Measurements from ENCODE around the gene SENP7. TPM values are rescaled to one million over a fixed set of nuclear protein-coding genes. Genes with fewer than 3 reads are reported as not detected.

Gene SENP7
- polyA plus RNA-seq, 3 donors, result 1.6 to 12.4 (median 3.8) TPM

- intact Hi-C loops (cut with micrococcal nuclease), result no loop called here
- no peak overlapping the region for H2AFZ ChIP-seq (ENCODE audit: insufficient read depth, low read depth, low read length, poor library complexity, severe bottlenecking)
- H3K4me1 Mint-ChIP-seq, result peaks cover 8% of the 10 kb centered on the region
- H3K9me3 ChIP-seq (replicated peaks in 1 of 2; ENCODE audit: control insufficient read depth in 1 of 2, insufficient read depth in 1 of 2, low read length in 2 of 2), result no peaks in the 10 kb centered on the region
- H3K9me3 Mint-ChIP-seq, result peaks cover 3 to 13% (median 9%) of the 10 kb centered on the region in 7 donors
- WGBS (ENCODE audit: insufficient coverage), result 91% methylated on average over 16 of the region's 17 CpGs
- peaks cover 0 to 1% (median 0%) of the 10 kb centered on the region in 3 donors for H3K27me3 Mint-ChIP-seq (ENCODE audit: low read depth in 3 of 3)
- H3K79me2 ChIP-seq (ENCODE audit: insufficient read depth, low read length), result peaks cover 8% of the 10 kb centered on the region
- TF ChIP-seq CTCF (IDR thresholded peaks at IDR 0.05), result no peak
- H3K4me3 Mint-ChIP-seq, result peak overlapping the region in 1 of 2 donors; percentile 24
- peaks cover 15% of the 10 kb centered on the region for H4K20me1 ChIP-seq (ENCODE audit: insufficient read depth, low read length)
- peaks cover 0 to 4% of the 10 kb centered on the region in 2 donors for H3K36me3 ChIP-seq (replicated peaks in 1 of 2; ENCODE audit: control insufficient read depth in 1 of 2, insufficient read depth in 2 of 2, low read length in 2 of 2)
- no peak overlapping the region for H3K27ac ChIP-seq (ENCODE audit: low read depth in 1 of 2, low read length in 2 of 2)
- DNase-seq, result peak in 1 of 3 donors; percentile 5
- H3K4me2 ChIP-seq (replicated peaks; ENCODE audit: extremely low read depth, low read length, poor library complexity, severe bottlenecking), result no peak overlapping the region
- no peaks in the 10 kb centered on the region for H3K27me3 ChIP-seq (ENCODE audit: control insufficient read depth in 2 of 2, insufficient read depth in 2 of 2, low read length in 2 of 2)
- H3K27ac Mint-ChIP-seq, result peak overlapping the region in 2 of 7 donors; percentile 22 to 46
- H3K4me3 ChIP-seq (replicated peaks in 1 of 3; ENCODE audit: low read depth in 2 of 3, low read length in 3 of 3), result no peak overlapping the region
- H3K36me3 Mint-ChIP-seq, result peaks cover 14 to 15% of the 10 kb centered on the region in 2 donors
- H3K9ac ChIP-seq (ENCODE audit: insufficient read depth, low read length, poor library complexity, severe bottlenecking), result no peak overlapping the region
- no peaks in the 10 kb centered on the region for H3K4me1 ChIP-seq (ENCODE audit: control insufficient read depth in 1 of 2, insufficient read depth in 2 of 2, low read length in 2 of 2)
Observed at GRCh38 chr3:101466465-101467309, 46.3 kb downstream of the SENP7 start.

GRCh38 chr3:101464235-101464634 lies 48.8 kb downstream of the SENP7 start:
- peaks cover 2 to 10% (median 4%) of the 10 kb centered on the region in 7 donors for H3K9me3 Mint-ChIP-seq
- no peak for DNase-seq
- TF ChIP-seq CTCF (IDR thresholded peaks at IDR 0.05), result no peak
- H3K36me3 Mint-ChIP-seq, result peaks cover 22% of the 10 kb centered on the region in 2 donors
- Histone ChIP-seq H3K36me3 (replicated peaks in 1 of 2; ENCODE audit: control insufficient read depth in 1 of 2, insufficient read depth in 2 of 2, low read length in 2 of 2) (peaks cover 0 to 4% of the 10 kb centered on the region in 2 donors), H4K20me1 (ENCODE audit: insufficient read depth, low read length) (peaks cover 15% of the 10 kb centered on the region), H3K4me2 (replicated peaks; ENCODE audit: extremely low read depth, low read length, poor library complexity, severe bottlenecking) (no peak overlapping the region), H3K4me1 (ENCODE audit: control insufficient read depth in 1 of 2, insufficient read depth in 2 of 2, low read length in 2 of 2) (no peaks in the 10 kb centered on the region), H3K27me3 (ENCODE audit: control insufficient read depth in 2 of 2, insufficient read depth in 2 of 2, low read length in 2 of 2) (no peaks in the 10 kb centered on the region), H3K9me3 (replicated peaks in 1 of 2; ENCODE audit: control insufficient read depth in 1 of 2, insufficient read depth in 1 of 2, low read length in 2 of 2) (no peaks in the 10 kb centered on the region), H2AFZ (ENCODE audit: insufficient read depth, low read depth, low read length, poor library complexity, severe bottlenecking) (no peak overlapping the region), H3K4me3 (replicated peaks in 1 of 3; ENCODE audit: low read depth in 2 of 3, low read length in 3 of 3) (no peak overlapping the region), H3K27ac (ENCODE audit: low read depth in 1 of 2, low read length in 2 of 2) (no peak overlapping the region), H3K79me2 (ENCODE audit: insufficient read depth, low read length) (peaks cover 15% of the 10 kb centered on the region), H3K9ac (ENCODE audit: insufficient read depth, low read length, poor library complexity, severe bottlenecking) (no peak overlapping the region)
- peaks cover 0 to under 1% (median 0%) of the 10 kb centered on the region in 3 donors for H3K27me3 Mint-ChIP-seq (ENCODE audit: low read depth in 3 of 3)
- no CpG with 5 or more reads among the region's 2 CpGs for WGBS (ENCODE audit: insufficient coverage)
- peaks cover 8% of the 10 kb centered on the region for H3K4me1 Mint-ChIP-seq
- H3K27ac Mint-ChIP-seq, result peak overlapping the region in 1 of 7 donors; percentile 70
- H3K4me3 Mint-ChIP-seq, result no peak overlapping the region
- intact Hi-C loops (cut with micrococcal nuclease), result no loop called here

All from CD14-positive monocyte (primary cell).